GM23338 (cell line): Measurements from ENCODE around the gene NRXN2. TPM values are rescaled to one million over a fixed set of nuclear protein-coding genes. Genes with fewer than 3 reads are reported as not detected.

Source experiments
- ATAC-seq: fragments of 200-7000 bp; cut with Tn5 transposase; 3 replicates; pipeline ENCODE4 v1.9.1; 2020
- DNase-seq: peaks from one replicate; pipeline ENCODE4 v3.0.0-alpha.2; 2015; ENCODE audit warnings: low spot score
- H2AFZ ChIP-seq: fragments of 200-600 bp; sonication (generic); 2 replicates; pipeline ENCODE4 v1.8.0; 2016; ENCODE audit warnings: antibody characterized with exemption, mild to moderate bottlenecking, moderate library complexity
- H3F3A ChIP-seq: fragments of 200-600 bp; sonication (generic); replicated peaks from 2 replicates; pipeline ENCODE4 v1.8.0; 2017; ENCODE audit warnings: antibody characterized with exemption, mixed run types, low read depth
- H3K27ac ChIP-seq: fragments of 200-600 bp; sonication (generic); 2 replicates; pipeline ENCODE4 v1.6.1; 2016; ENCODE audit warnings: low read depth
- H3K27me3 ChIP-seq: fragments of 200-600 bp; sonication (generic); 2 replicates; pipeline ENCODE4 v1.8.0; 2016; ENCODE audit warnings: mild to moderate bottlenecking, mixed run types, moderate library complexity; ENCODE audit not compliant: insufficient read depth
- H3K36me3 ChIP-seq: fragments of 200-600 bp; sonication (generic); 2 replicates; pipeline ENCODE4 v1.8.0; 2016; ENCODE audit warnings: mild to moderate bottlenecking; ENCODE audit not compliant: insufficient read depth
- H3K4me1 ChIP-seq: fragments of 200-600 bp; sonication (generic); 2 replicates; pipeline ENCODE4 v1.8.0; 2016; ENCODE audit warnings: mild to moderate bottlenecking, moderate library complexity; ENCODE audit not compliant: insufficient read depth
- H3K4me2 ChIP-seq: fragments of 200-600 bp; sonication (generic); 2 replicates; pipeline ENCODE4 v1.7.1; 2017; ENCODE audit warnings: mixed run types
- H3K4me3 ChIP-seq: fragments of 200-600 bp; sonication (generic); 2 replicates; pipeline ENCODE4 v1.6.1; 2016; ENCODE audit warnings: mixed run types
- H3K79me2 ChIP-seq: fragments of 200-600 bp; sonication (generic); replicated peaks from 2 replicates; pipeline ENCODE4 v1.8.0; 2017; ENCODE audit warnings: mild to moderate bottlenecking; ENCODE audit not compliant: insufficient read depth
- H3K9me2 ChIP-seq: fragments of 200-600 bp; sonication (generic); 2 replicates; pipeline ENCODE4 v1.8.0; 2017; ENCODE audit not compliant: insufficient read depth
- H4K20me1 ChIP-seq: fragments of 200-600 bp; sonication (generic); replicated peaks from 2 replicates; pipeline ENCODE4 v1.8.0; 2017; ENCODE audit warnings: mild to moderate bottlenecking; ENCODE audit not compliant: insufficient read depth
- H3K27ac Mint-ChIP-seq: 2 replicates; pipeline ENCODE4 v1.8.0; 2020; ENCODE audit warnings: inconsistent platforms, mild to moderate bottlenecking, moderate library complexity, mixed read lengths
- H3K27me3 Mint-ChIP-seq: 3 replicates; pipeline ENCODE4 v1.8.0; 2022; ENCODE audit warnings: low read depth, mild to moderate bottlenecking, moderate library complexity, mixed read lengths, inconsistent platforms; ENCODE audit not compliant: insufficient read depth, poor library complexity
- H3K36me3 Mint-ChIP-seq: 3 replicates; pipeline ENCODE4 v1.8.0; 2021; ENCODE audit warnings: low read depth, mild to moderate bottlenecking, inconsistent platforms, moderate library complexity, mixed read lengths
- H3K4me1 Mint-ChIP-seq: 3 replicates; pipeline ENCODE4 v1.8.0; 2020; ENCODE audit warnings: mild to moderate bottlenecking, inconsistent platforms, mixed read lengths
- H3K4me3 Mint-ChIP-seq: 3 replicates; pipeline ENCODE4 v1.8.0; 2021; ENCODE audit warnings: moderate library complexity, mild to moderate bottlenecking, inconsistent platforms, mixed read lengths
- H3K9me3 Mint-ChIP-seq: 3 replicates; pipeline ENCODE4 v1.8.0; 2020; ENCODE audit warnings: moderate library complexity, mild to moderate bottlenecking, inconsistent platforms, mixed read lengths
- CREB1 ChIP-seq: fragments of 250-450 bp; sonication (Bioruptor Pico); IDR thresholded peaks from 2 replicates; pipeline ENCODE4 v1.5.0; 2020; ENCODE audit warnings: low read depth, mild to moderate bottlenecking, moderate library complexity
- EZH2 ChIP-seq: fragments of 200-600 bp; sonication (generic); IDR thresholded peaks from one replicate; pipeline ENCODE4 v1.8.0; 2017; ENCODE audit warnings: antibody characterized with exemption, mild to moderate bottlenecking, low read depth; ENCODE audit not compliant: unreplicated experiment
- EZH2phosphoT487 ChIP-seq: fragments of 200-600 bp; sonication (generic); IDR thresholded peaks from one replicate; pipeline ENCODE4 v1.8.1; 2018; ENCODE audit warnings: antibody characterized with exemption; ENCODE audit not compliant: unreplicated experiment
- JUNB ChIP-seq: IDR thresholded peaks from one replicate; pipeline ENCODE4 v1.6.1; 2016; ENCODE audit warnings: antibody characterized with exemption; ENCODE audit not compliant: unreplicated experiment
- NANOG ChIP-seq: IDR thresholded peaks from 2 replicates; pipeline ENCODE4 v1.6.1; 2016; ENCODE audit warnings: antibody characterized with exemption, borderline replicate concordance
- POLR2AphosphoS5 ChIP-seq: IDR thresholded peaks from 2 replicates; pipeline ENCODE4 v1.6.1; 2016; ENCODE audit warnings: antibody characterized with exemption, low read depth
- STAT1 ChIP-seq: IDR thresholded peaks from one replicate; pipeline ENCODE4 v1.6.1; 2016; ENCODE audit warnings: antibody characterized with exemption; ENCODE audit not compliant: unreplicated experiment
- ZNF114 ChIP-seq: fragments of 250-450 bp; sonication (Bioruptor Pico); IDR thresholded peaks from 2 replicates; pipeline ENCODE4 v1.5.0; 2020; ENCODE audit warnings: mild to moderate bottlenecking, moderate library complexity
- ZNF331 ChIP-seq: fragments of 250-450 bp; sonication (Bioruptor Pico); IDR thresholded peaks from 2 replicates; pipeline ENCODE4 v1.5.0; 2020; ENCODE audit warnings: low read depth, mild to moderate bottlenecking, moderate library complexity
- polyA plus RNA-seq: library from polyadenylated mRNA; unstranded; fragments of >200 nt; fragmentation: Nextera tagmentation; extraction: Ambion mirVana; gene quantifications from 2 replicates; pipeline ENCODE4 v1.2.1, GENCODE V29; 2016
- total RNA-seq: library from RNA; depleted of rRNA; stranded (reverse); fragments of >200 nt; shearing (Covaris generic); gene quantifications from 2 replicates; pipeline ENCODE4 v1.2.3, GENCODE V29; 2014
- TF ChIP-seq, protein P1 (sequence below): IDR thresholded peaks from 2 replicates; pipeline ENCODE4 v1.6.1; 2016; ENCODE audit warnings: antibody characterized with exemption
- TF ChIP-seq, protein P2 (sequence below): fragments of 250-450 bp; sonication (Bioruptor Pico); IDR thresholded peaks from 2 replicates; pipeline ENCODE4 v1.5.0; 2020; ENCODE audit warnings: mild to moderate bottlenecking, moderate library complexity

Gene NRXN2
- total and polyA plus RNA-seq, 2 experiments from 2014 or later = 3.4 to 17.0 TPM

DNA sequence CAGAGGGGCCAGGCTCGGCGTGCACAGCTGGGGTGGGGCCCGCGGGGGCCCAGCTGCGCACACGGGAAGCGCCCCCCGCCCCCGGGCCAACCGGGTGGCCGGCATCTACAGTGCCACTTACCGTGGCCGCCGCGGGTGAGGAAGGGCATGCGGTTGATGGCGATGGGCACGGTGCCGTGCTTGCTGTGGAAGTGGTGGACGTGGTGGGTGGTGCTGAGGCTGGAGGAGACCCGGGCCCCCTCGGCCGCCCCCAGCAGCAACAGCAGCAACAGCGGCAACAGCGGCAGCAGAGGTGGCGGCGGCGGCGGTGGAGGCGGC is 80.6 kb downstream of the NRXN2 start:
- Histone ChIP-seq H3F3A (0 out of 2 replicates have a peak, but pooled peaks cover 3% of the 10 kb centered on the region), H3K4me2 (peak overlapping the region; percentile 86), H3K79me2 (no peaks in the 10 kb centered on the region), H3K27me3 (peaks cover 78% of the 10 kb centered on the region), H3K4me3 (peak overlapping the region; percentile 77), H3K4me1 (peaks cover 25% of the 10 kb centered on the region), H2AFZ (no peak overlapping the region), H3K36me3 (no peaks in the 10 kb centered on the region), H3K27ac (no peak overlapping the region), H4K20me1 (no peaks in the 10 kb centered on the region; the same call in 1 of the 2 replicates), H3K9me2 (no peaks in the 10 kb centered on the region)
- Mint-ChIP-seq H3K36me3 (no peaks in the 10 kb centered on the region), H3K27ac (no peak overlapping the region), H3K9me3 (no peaks in the 10 kb centered on the region), H3K4me1 (peaks cover 32% of the 10 kb centered on the region), H3K4me3 (no peak overlapping the region), H3K27me3 (peaks cover 24% of the 10 kb centered on the region)
- TF ChIP-seq, protein P1, sequence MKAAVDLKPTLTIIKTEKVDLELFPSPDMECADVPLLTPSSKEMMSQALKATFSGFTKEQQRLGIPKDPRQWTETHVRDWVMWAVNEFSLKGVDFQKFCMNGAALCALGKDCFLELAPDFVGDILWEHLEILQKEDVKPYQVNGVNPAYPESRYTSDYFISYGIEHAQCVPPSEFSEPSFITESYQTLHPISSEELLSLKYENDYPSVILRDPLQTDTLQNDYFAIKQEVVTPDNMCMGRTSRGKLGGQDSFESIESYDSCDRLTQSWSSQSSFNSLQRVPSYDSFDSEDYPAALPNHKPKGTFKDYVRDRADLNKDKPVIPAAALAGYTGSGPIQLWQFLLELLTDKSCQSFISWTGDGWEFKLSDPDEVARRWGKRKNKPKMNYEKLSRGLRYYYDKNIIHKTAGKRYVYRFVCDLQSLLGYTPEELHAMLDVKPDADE = no peak
- TF ChIP-seq, protein P2, sequence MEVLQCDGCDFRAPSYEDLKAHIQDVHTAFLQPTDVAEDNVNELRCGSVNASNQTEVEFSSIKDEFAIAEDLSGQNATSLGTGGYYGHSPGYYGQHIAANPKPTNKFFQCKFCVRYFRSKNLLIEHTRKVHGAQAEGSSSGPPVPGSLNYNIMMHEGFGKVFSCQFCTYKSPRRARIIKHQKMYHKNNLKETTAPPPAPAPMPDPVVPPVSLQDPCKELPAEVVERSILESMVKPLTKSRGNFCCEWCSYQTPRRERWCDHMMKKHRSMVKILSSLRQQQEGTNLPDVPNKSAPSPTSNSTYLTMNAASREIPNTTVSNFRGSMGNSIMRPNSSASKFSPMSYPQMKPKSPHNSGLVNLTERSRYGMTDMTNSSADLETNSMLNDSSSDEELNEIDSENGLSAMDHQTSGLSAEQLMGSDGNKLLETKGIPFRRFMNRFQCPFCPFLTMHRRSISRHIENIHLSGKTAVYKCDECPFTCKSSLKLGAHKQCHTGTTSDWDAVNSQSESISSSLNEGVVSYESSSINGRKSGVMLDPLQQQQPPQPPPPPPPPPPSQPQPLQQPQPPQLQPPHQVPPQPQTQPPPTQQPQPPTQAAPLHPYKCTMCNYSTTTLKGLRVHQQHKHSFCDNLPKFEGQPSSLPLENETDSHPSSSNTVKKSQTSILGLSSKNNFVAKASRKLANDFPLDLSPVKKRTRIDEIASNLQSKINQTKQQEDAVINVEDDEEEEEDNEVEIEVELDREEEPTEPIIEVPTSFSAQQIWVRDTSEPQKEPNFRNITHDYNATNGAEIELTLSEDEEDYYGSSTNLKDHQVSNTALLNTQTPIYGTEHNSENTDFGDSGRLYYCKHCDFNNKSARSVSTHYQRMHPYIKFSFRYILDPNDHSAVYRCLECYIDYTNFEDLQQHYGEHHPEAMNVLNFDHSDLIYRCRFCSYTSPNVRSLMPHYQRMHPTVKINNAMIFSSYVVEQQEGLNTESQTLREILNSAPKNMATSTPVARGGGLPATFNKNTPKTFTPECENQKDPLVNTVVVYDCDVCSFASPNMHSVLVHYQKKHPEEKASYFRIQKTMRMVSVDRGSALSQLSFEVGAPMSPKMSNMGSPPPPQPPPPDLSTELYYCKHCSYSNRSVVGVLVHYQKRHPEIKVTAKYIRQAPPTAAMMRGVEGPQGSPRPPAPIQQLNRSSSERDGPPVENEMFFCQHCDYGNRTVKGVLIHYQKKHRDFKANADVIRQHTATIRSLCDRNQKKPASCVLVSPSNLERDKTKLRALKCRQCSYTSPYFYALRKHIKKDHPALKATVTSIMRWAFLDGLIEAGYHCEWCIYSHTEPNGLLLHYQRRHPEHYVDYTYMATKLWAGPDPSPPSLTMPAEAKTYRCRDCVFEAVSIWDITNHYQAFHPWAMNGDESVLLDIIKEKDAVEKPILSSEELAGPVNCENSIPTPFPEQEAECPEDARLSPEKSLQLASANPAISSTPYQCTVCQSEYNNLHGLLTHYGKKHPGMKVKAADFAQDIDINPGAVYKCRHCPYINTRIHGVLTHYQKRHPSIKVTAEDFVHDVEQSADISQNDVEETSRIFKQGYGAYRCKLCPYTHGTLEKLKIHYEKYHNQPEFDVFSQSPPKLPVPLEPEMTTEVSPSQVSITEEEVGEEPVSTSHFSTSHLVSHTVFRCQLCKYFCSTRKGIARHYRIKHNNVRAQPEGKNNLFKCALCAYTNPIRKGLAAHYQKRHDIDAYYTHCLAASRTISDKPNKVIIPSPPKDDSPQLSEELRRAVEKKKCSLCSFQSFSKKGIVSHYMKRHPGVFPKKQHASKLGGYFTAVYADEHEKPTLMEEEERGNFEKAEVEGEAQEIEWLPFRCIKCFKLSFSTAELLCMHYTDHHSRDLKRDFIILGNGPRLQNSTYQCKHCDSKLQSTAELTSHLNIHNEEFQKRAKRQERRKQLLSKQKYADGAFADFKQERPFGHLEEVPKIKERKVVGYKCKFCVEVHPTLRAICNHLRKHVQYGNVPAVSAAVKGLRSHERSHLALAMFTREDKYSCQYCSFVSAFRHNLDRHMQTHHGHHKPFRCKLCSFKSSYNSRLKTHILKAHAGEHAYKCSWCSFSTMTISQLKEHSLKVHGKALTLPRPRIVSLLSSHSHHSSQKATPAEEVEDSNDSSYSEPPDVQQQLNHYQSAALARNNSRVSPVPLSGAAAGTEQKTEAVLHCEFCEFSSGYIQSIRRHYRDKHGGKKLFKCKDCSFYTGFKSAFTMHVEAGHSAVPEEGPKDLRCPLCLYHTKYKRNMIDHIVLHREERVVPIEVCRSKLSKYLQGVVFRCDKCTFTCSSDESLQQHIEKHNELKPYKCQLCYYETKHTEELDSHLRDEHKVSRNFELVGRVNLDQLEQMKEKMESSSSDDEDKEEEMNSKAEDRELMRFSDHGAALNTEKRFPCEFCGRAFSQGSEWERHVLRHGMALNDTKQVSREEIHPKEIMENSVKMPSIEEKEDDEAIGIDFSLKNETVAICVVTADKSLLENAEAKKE = no peak
- TF ChIP-seq JUNB = no peak
- no peak for TF ChIP-seq CREB1 (CRISPR knock-in tag)
- peak; percentile 29 for TF ChIP-seq EZH2
- no peak for TF ChIP-seq ZNF114 (CRISPR knock-in tag)
- no peak for TF ChIP-seq STAT1
- peak; percentile 57 for TF ChIP-seq EZH2phosphoT487
- TF ChIP-seq ZNF331 = no peak
- TF ChIP-seq NANOG = no peak
- TF ChIP-seq POLR2AphosphoS5 = no peak
- ATAC-seq = no peak
- DNase-seq = no peak
